Kidney capillary endothelial cell (primary cell): Measurements from ENCODE around the gene IQGAP1.

Experiments used
- DNase-seq: peaks from one replicate; pipeline ENCODE4 v3.0.0-alpha.2; 2018; ENCODE audit warnings: low spot score

IQGAP1 gene

GRCh38 chr15:90531147-90531546 is 143.1 kb downstream of the IQGAP1 start:
- no peak for DNase-seq

- DNase-seq: no peak
Measured at GRCh38 chr15:90535254-90535653, 147.2 kb downstream of the IQGAP1 start.

- no peak for DNase-seq
Measured at GRCh38 chr15:90539789-90540188, 151.7 kb downstream of the IQGAP1 start.

DNA sequence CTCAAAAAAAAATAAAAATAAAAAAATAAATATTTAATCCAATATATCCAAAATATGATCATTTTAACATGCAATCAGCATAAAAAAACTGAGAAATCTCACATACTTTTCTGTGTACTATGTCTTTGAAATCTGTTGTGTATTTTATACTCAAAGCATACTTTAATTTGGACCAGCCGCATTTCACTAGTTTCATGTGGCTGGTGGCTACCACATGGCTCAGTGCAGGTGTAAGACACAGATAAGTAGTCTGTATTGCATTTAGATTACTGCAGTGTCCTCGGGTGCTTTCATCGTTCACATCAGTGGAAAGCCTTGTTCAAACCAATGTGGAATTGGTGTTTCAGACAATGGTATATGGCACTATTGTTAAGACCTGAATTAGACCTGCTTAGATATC is 152.7 kb downstream of the IQGAP1 start:
- DNase-seq: no peak

DNA sequence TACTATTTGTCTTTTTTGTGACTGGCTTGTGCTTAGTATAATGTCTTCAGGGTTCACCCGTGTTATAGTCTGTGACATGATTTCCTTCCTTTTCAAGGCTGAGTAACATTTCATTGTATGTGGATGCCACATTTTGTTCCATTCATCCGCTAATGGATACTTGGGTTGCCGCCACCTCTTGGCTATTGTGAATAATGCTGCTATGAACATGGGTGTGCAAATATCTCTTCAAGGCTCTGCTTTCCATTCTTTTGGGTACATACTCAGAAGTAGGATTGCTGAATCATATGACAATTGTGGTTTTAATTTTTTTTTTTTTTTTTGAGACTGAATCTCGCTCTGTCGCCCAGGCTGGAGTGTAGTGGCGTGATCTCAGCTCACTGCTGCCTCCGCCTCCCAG is 157.1 kb downstream of the IQGAP1 start:
- peak; percentile 44 for DNase-seq

DNA sequence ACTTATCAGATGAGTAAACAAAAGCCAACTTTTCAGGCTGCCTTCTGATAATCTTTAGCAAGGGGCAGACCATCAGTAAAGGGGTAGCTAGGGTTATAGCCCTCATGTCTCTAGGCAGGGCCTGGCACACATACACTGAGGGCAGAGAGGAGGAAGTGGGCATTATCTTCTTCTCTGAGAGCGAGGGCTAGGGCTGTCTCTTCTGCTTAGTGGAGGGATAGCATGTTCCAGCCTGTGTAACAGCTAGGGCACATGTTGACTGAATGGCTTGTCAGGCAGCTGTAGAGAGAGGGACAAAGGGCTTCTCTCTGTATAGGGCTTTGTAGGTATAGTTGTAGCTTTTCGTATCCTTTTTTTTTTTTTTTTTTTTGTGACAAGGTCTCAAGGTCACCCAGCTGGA is 159.5 kb downstream of the IQGAP1 start:
- DNase-seq: no peak

DNA sequence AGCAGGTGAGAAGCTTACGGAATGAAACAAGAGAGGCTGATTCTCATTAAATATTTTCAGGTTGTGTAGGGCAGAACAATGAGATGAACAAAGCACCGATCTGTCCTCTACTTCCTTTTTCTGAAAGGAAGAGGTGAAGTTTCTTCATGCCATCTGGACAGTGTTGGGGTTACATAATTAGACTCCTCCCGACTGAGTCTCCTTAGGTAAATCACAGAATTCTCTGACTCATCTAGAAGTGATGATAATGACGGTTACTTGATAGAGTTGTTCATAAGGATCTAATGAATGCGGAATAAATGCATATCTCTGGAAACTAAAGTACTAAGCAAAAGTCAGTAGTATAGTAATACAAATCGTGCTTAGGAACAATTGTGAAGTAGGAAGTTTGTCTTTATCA is 162.9 kb downstream of the IQGAP1 start:
- no peak for DNase-seq
